ENCODE measurements around the gene NEU2.

GRCh38 chr2:233047206-233047605, 14.7 kb downstream of the NEU2 start:
- TF ChIP-seq CTCF (IDR thresholded peaks at IDR 0.05 in 8 of 11, conservative IDR thresholded peaks at IDR 0.05 in 3 of 11) = no peak
- TF ChIP-seq POLR2AphosphoS5 (IDR thresholded peaks at IDR 0.05) = no peak
- TF ChIP-seq POLR2A (IDR thresholded peaks at IDR 0.05) = no peak

Data from spleen (tissue), 7 donors.